ENCODE measurements around the gene XBP1. TPM values are rescaled to one million over a fixed set of nuclear protein-coding genes. Genes with fewer than 3 reads are reported as not detected.

The XBP1 gene
- total and polyA plus RNA-seq, 2 donors from 2014 or later = 114 to 220 TPM

DNA sequence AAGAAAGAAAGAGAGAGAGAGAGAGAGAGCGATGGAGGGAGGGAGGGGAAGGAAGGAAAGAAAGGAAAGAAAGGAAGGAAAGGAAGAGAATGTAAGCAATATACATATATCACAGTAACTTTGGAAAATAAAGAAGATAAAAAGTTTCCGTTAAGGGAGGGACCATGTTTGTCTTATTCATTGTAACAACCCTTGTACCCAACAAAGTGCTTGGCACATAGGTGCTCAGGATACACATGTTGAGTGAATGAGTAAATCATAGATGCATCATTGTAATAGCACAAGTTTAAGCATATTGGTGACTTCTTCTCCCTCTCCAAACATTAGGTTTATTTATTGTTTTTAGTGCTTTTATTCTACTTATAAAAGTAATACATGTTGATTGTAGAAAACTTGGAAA is 43.3 kb upstream of the XBP1 start:
- TF ChIP-seq, protein P1, sequence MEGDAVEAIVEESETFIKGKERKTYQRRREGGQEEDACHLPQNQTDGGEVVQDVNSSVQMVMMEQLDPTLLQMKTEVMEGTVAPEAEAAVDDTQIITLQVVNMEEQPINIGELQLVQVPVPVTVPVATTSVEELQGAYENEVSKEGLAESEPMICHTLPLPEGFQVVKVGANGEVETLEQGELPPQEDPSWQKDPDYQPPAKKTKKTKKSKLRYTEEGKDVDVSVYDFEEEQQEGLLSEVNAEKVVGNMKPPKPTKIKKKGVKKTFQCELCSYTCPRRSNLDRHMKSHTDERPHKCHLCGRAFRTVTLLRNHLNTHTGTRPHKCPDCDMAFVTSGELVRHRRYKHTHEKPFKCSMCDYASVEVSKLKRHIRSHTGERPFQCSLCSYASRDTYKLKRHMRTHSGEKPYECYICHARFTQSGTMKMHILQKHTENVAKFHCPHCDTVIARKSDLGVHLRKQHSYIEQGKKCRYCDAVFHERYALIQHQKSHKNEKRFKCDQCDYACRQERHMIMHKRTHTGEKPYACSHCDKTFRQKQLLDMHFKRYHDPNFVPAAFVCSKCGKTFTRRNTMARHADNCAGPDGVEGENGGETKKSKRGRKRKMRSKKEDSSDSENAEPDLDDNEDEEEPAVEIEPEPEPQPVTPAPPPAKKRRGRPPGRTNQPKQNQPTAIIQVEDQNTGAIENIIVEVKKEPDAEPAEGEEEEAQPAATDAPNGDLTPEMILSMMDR (IDR thresholded peaks at IDR 0.05; ENCODE audit: borderline replicate concordance, extremely low read depth, insufficient read depth) = no peak
- Histone ChIP-seq H3K4me1 (ENCODE audit: control insufficient read depth in 2 of 3, insufficient read depth in 2 of 3, low read depth in 1 of 3, low read length in 3 of 3) (no peaks in the 10 kb centered on the region), H3K9me3 (ENCODE audit: control insufficient read depth in 2 of 3, insufficient read depth in 1 of 3, low read length in 3 of 3) (peaks cover 0 to 6% (median 0%) of the 10 kb centered on the region in 3 donors), H3K27me3 (ENCODE audit: control insufficient read depth, insufficient read depth, low read length) (no peaks in the 10 kb centered on the region), H3K9ac (ENCODE audit: low read length in 3 of 3) (no peak overlapping the region), H3K36me3 (ENCODE audit: control insufficient read depth in 2 of 3, insufficient read depth in 3 of 3, low read length in 3 of 3) (no peaks in the 10 kb centered on the region), H3K27ac (ENCODE audit: low read depth in 2 of 2, low read length in 2 of 2) (no peak overlapping the region), H3K4me3 (ENCODE audit: low read length in 3 of 3) (no peak overlapping the region)
- FAIRE-seq = no peak
- intact Hi-C loops (cut with DNase I) = no loop called here
- no peak for DNase-seq

DNA sequence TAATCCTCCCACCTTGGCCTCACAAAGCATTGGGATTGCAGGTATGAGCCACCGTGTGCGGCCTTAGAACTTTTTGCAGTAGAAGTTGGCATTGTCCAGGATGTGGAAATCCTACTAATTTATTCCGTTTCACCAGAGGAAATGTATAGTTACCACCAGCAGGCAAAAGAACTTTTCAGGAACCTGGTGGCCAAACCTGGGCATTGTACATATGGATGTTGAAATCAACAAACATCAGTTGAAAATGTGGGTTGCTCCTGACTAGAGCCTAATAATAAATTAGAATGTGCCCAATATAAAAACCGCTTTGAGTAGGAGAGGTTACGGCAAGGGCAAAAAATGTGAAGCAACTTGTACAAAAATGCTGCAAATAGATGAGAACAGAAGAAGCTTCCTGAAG is 40.7 kb upstream of the XBP1 start:
- no peaks in the 10 kb centered on the region for H3K9me3 ChIP-seq (ENCODE audit: control insufficient read depth in 2 of 3, insufficient read depth in 1 of 3, low read length in 3 of 3)
- DNase-seq (no peak), FAIRE-seq (no peak)
- no peaks in the 10 kb centered on the region for H3K36me3 ChIP-seq (ENCODE audit: control insufficient read depth in 2 of 3, insufficient read depth in 3 of 3, low read length in 3 of 3)
- intact Hi-C loops (cut with DNase I) = no loop called here
- no peak overlapping the region for H3K9ac ChIP-seq (ENCODE audit: low read length in 3 of 3)
- H3K4me3 ChIP-seq (ENCODE audit: low read length in 3 of 3) = no peak overlapping the region
- H3K27me3 ChIP-seq (ENCODE audit: control insufficient read depth, insufficient read depth, low read length) = no peaks in the 10 kb centered on the region
- H3K27ac ChIP-seq (ENCODE audit: low read depth in 2 of 2, low read length in 2 of 2) = no peak overlapping the region
- H3K4me1 ChIP-seq (ENCODE audit: control insufficient read depth in 2 of 3, insufficient read depth in 2 of 3, low read depth in 1 of 3, low read length in 3 of 3) = no peaks in the 10 kb centered on the region
- TF ChIP-seq, protein P1 (IDR thresholded peaks at IDR 0.05; ENCODE audit: borderline replicate concordance, extremely low read depth, insufficient read depth) = no peak

DNA sequence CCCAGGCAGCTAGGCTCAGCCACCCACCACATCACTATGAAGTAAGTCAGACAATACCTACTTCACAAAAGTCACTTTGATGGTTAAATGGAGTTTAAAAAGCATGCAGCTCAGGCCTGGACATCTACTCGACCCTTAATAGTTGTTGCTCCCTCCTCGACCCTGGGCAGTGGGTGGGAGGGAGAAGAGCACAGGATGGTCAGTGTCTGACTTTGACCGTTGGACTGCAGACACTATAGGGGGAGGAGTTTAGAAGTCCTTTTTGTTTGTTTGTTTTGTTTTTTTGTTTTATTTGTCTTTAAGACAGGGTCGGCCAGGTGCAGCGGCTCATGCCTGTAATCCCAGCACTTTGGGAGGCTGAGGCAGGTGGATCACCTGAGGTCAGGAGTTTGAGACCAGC is 38.6 kb upstream of the XBP1 start:
- no peak for FAIRE-seq
- intact Hi-C loops (cut with DNase I) = no loop called here
- no peaks in the 10 kb centered on the region for H3K27me3 ChIP-seq (ENCODE audit: control insufficient read depth, insufficient read depth, low read length)
- no peak for DNase-seq
- H3K9ac ChIP-seq (ENCODE audit: low read length in 3 of 3) = no peak overlapping the region
- H3K4me3 ChIP-seq (ENCODE audit: low read length in 3 of 3) = no peak overlapping the region
- no peak overlapping the region for H3K27ac ChIP-seq (ENCODE audit: low read depth in 2 of 2, low read length in 2 of 2)
- no peaks in the 10 kb centered on the region for H3K36me3 ChIP-seq (ENCODE audit: control insufficient read depth in 2 of 3, insufficient read depth in 3 of 3, low read length in 3 of 3)
- no peaks in the 10 kb centered on the region for H3K9me3 ChIP-seq (ENCODE audit: control insufficient read depth in 2 of 3, insufficient read depth in 1 of 3, low read length in 3 of 3)
- no peaks in the 10 kb centered on the region for H3K4me1 ChIP-seq (ENCODE audit: control insufficient read depth in 2 of 3, insufficient read depth in 2 of 3, low read depth in 1 of 3, low read length in 3 of 3)
- TF ChIP-seq, protein P1 (IDR thresholded peaks at IDR 0.05; ENCODE audit: borderline replicate concordance, extremely low read depth, insufficient read depth) = no peak

DNA sequence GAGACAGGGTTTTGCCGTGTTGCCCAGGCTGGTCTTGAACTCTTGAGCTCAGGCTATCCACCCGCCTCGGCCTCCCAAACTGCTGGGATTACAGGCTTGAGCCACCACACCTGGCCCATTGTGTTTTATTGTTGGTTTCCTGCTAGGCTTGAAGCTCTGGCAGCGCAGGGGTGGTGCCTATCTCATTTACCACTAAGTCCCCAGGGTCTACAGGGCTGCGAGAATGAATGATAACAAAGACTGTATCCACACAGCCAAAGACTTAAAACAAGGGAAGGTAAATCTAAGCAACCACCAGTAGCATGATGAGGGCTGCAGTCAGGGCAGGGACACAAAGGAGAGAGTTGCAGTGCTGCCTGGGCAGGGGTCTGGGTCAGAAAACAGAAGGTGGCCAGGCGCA is 37.3 kb upstream of the XBP1 start:
- intact Hi-C loops (cut with DNase I) = no loop called here
- Histone ChIP-seq H3K9me3 (ENCODE audit: control insufficient read depth in 2 of 3, insufficient read depth in 1 of 3, low read length in 3 of 3) (no peaks in the 10 kb centered on the region), H3K27ac (ENCODE audit: low read depth in 2 of 2, low read length in 2 of 2) (no peak overlapping the region), H3K4me3 (ENCODE audit: low read length in 3 of 3) (no peak overlapping the region), H3K4me1 (ENCODE audit: control insufficient read depth in 2 of 3, insufficient read depth in 2 of 3, low read depth in 1 of 3, low read length in 3 of 3) (no peaks in the 10 kb centered on the region), H3K9ac (ENCODE audit: low read length in 3 of 3) (no peak overlapping the region), H3K27me3 (ENCODE audit: control insufficient read depth, insufficient read depth, low read length) (no peaks in the 10 kb centered on the region), H3K36me3 (ENCODE audit: control insufficient read depth in 2 of 3, insufficient read depth in 3 of 3, low read length in 3 of 3) (no peaks in the 10 kb centered on the region)
- FAIRE-seq (no peak), DNase-seq (no peak)
- TF ChIP-seq, protein P1 (IDR thresholded peaks at IDR 0.05; ENCODE audit: borderline replicate concordance, extremely low read depth, insufficient read depth) = no peak
